ENCODE results near the gene TGIF2. TPM values are rescaled to one million over a fixed set of nuclear protein-coding genes. Genes with fewer than 3 reads are reported as not detected.
"Not testable (repeated sequence)": the region's sequence is repeated elsewhere in the genome, so short reads cannot be mapped to it uniquely, and the experiment has no call there.

The TGIF2 gene
- total RNA-seq, 1 experiment from 2014 or later = 32.6 TPM

DNA sequence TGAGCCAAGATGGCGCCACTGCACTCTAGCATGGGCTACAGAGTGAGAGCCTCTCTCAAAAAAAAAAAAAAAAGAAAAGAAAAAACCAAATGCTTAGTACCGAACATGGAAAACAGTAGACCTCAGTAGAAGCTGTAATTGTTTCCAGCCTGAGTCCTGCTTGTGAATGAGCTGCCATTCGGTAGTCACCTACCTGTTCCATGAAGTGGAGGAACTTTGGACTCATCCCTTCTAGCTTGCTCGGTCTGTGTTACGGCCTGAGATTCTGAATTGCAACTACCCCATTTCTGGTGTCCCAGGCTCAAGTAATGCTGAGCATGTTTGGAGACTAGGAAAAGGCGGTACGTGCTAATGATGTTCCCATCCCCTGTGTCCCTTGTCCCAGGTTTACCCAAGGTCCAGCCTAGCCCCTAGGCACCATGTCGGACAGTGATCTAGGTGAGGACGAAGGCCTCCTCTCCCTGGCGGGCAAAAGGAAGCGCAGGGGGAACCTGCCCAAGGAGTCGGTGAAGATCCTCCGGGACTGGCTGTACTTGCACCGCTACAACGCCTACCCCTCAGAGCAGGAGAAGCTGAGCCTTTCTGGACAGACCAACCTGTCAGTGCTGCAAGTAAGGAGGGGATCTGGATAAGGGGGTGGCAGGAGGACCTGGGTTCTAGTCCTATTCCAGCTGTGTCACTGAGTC is 5.1 kb downstream of the TGIF2 start:
- no peak for DNase-seq (ENCODE audit: low spot score)

- no peak for DNase-seq (ENCODE audit: low spot score)
Observed at GRCh38 chr20:36579996-36580545, 6.7 kb downstream of the TGIF2 start.

GRCh38 chr20:36582322-36582721 is 8.9 kb downstream of the TGIF2 start:
- DNase-seq (ENCODE audit: low spot score) = no peak

DNA sequence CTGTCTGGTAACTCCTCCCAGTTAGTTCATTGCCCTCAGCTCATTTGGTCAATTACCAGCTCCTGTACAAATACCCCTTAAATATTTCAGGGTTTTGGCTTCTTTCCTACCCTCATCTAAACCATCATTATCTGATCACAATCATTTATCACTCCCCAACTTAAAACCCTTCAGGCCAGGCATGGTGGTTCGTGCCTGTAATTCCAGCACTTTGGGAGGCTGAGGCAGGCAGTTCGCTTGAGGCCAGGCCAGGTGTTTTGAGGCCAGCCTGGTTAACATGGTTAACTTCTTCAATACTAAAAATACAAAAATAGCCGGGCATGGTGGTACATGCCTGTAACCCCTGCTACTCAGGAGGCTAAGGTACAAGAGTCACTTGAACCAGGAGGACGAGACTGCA is 9.4 kb downstream of the TGIF2 start:
- no peak for DNase-seq (ENCODE audit: low spot score)

GRCh38 chr20:36584018-36584481 is 10.7 kb downstream of the TGIF2 start:
- DNase-seq (ENCODE audit: low spot score) = no peak

DNA sequence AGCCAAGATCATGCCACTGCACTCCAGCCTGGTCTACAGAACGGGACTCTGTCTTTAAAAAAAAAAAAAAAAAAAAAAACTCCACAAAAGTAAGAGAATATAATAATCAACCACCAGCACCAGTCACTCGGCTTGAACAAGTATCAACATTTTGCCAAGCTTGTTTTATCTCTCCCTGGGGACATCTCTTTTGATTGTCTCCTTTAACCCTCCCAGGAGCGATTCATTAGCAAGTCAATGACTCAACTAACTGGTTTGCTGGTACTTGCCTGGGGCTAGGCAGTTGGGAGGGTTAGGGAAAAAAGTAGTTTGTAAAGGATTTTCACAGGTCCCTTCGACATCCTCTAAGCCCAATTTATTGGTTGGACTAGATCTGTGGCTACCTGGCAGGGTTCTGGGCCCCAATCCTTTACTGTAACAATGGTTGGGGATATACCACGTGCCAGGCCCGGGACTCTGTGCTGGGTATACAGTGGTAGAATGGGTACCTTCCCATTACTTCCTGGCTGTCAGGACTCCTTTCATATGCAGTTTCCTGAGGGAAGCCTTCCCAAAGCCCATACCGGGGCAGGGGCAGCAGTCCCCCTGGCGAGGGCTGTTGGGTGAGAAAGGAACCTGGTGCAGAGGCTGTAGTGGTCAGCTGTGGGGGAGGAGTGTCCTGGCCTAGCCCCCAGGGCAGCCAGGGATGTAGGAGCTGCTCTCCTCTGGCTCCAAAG is 12.2 kb downstream of the TGIF2 start:
- peak; percentile 82 for DNase-seq (ENCODE audit: low spot score)

GRCh38 chr20:36587388-36588070 is 14.1 kb downstream of the TGIF2 start:
- no peak for DNase-seq (ENCODE audit: low spot score)

- DNase-seq (ENCODE audit: low spot score) = no peak
Observed at GRCh38 chr20:36591281-36591680, 17.9 kb downstream of the TGIF2 start.

- DNase-seq (ENCODE audit: low spot score) = peak; percentile 62
Observed at GRCh38 chr20:36591854-36592641, 18.7 kb downstream of the TGIF2 start.

DNA sequence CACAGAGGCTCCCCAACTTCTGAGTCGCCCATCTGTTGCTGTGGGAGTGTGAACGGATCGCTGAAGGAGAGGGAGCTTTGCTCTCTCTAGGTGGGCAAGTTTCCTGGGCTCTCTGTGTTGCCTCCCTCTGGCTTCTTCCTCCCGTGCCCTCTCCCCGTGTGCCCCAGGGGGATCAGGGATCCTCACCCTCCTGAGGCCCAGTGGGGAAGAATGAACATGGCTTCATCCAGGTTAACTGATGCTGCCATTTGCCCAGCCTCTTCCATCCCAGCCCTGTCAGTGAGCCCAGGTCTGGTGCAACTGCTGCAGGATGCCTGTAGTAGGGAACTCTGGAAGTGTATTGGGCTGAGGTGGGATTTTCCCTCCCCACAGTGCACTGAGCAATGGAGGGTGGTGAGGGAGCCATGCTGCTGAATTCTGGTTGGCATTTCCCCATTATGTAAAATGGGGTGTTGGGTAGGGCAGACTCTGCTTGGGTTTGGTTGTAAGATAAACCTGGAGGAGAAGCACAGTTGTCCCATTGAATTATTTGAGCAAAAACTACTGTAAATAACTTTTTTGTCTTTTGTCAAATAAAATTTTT is 20.0 kb downstream of the TGIF2 start:
- DNase-seq (ENCODE audit: low spot score) = no peak

DNA sequence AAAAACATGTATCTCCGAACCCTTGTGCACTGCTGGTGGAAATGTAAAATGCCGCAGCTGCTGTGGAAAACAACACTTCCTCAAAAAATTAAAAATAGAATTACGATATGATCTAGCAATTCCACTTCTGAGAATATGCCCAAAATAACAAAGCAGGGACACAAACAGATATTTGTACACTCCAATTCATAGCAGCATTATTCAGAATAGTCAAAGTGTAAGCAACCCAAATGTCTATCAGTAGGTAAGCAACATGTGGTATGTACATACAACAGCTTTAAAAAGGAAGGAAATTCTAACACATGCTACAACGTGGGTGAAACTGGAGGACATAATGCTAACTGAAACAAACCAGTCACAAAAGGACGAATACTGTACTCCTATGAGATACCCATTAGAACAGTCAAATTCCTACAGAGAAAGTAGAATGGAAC is 26.5 kb downstream of the TGIF2 start:
- no peak for DNase-seq (ENCODE audit: low spot score)

DNA sequence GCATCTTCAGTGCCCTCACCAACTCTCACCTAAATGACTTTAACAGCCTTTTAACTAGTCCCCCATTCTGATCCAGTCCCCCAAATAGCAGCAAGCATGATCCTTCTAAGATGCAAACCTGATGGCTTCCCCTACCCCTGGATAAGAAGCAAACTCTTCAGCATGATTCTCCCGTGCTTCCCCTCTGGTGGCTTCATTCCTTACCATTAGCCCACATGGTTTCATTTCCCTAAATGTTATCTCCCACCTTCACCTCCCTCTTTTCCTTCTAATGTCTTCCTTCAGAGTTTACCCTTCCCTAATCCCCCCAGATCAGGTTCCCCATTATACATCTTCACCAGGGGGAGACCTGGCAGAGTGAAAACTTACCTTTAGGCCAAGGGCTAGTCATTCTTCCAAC is 28.1 kb downstream of the TGIF2 start:
- DNase-seq (ENCODE audit: low spot score) = no peak

- DNase-seq (ENCODE audit: low spot score) = peak; percentile 55
Observed at GRCh38 chr20:36604952-36605398, 31.6 kb downstream of the TGIF2 start.

DNA sequence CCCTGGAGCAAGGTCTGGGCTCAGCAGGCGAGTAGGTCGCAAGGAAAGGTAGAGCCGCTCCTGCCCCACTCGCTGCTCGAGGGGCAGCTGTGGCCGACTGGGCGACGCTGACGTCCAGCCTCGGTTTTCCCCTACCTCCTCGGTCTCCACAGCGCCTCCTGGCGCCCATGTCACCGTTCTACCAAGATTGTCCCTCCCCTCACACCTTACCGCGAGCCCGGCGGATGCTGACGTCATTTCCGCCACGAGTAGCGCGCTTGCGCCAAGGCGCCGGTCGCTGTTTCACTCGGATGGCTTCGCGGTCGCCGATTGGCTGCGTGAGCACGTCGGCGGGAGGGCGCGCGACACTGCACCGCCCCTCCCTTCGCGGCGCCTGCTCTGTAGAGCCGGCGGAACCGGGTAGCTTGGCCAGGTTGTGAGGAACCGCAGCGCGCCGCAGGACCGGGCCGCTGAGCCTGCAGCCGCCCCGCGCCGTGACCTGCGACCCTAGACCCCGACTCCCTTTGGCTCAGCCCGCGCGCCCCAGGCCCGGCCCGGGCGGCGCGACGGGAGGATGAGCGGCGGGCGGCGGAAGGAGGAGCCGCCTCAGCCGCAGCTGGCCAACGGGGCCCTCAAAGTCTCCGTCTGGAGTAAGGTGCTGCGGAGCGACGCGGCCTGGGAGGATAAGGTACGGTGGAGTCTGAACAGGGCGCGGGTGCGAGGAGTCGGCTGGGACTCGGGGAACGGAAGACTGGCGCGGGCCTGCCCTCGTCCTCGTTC is 32.2 kb downstream of the TGIF2 start, which contains the start of gene RAB5IF:
TSS of gene RAB5IF (plus strand) at position 381 of the 759 bp plus-strand sequence. CDS start at position 554, 173 bp downstream.
- peak; percentile 98 for DNase-seq (ENCODE audit: low spot score)

DNA sequence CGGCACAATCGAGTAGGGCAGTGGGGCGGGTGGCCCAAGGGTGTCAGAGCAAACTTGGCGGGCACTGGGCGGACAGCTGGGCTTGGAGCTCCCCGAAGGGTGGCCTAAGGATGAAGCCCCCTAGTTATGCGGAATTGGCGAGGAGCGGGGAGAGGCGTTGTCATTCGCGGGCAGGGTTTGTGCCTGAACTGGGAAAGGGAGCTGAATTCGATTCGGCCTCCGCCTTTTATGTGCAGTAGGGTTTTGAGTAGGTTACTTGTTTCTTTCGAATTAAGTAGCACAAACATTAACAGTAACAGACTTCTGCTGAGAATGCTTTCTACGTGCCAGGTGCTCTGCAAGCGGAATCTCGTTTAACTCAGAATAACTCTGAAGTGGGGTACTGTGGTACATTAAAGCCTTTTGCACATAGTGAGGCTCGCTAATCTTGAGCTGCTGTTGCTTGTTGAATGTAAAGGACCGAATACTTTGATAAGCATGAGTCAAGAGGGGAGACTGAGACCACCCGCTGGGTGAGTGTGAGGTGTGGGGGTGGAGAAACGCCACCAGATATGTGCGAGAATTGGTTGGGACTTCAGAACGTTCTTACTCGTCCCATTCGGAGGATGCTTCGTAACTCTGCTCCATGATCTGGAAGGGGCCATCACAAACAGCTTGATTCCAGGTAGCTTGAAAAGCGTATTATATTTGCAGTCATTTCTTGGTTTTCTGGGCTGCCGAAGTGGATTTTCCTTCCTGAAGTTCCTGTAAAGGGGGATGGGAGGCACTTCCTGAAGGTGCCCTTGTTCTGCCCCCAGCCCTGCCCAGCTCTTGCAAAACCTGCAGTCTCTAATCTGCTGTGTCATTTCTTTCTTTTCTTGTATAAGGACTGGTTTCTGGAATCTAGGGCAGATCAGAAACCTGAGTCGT is 33.0 kb downstream of the TGIF2 start:
- peak; percentile 47 for DNase-seq (ENCODE audit: low spot score)

GRCh38 chr20:36607586-36608387 is 34.4 kb downstream of the TGIF2 start:
- DNase-seq (ENCODE audit: low spot score) = no peak

DNA sequence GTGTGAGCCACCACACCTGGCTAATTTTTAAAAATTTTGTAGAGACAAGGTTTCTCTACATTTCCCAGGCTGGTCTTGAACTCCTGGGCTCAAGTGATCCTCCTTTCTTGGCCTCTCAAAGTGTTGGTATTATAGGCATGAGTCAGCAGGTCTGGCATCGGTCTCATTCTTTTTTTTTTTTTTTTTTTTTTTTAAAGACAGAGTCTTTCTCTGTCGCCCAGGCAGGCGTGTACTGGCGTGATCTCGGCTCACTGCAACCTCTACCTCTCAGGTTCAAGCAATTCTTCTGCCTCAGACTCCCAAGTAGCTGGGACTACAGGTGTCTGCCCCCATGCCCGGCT is 35.0 kb downstream of the TGIF2 start:
- not testable (repeated sequence) for DNase-seq (ENCODE audit: low spot score)

DNA sequence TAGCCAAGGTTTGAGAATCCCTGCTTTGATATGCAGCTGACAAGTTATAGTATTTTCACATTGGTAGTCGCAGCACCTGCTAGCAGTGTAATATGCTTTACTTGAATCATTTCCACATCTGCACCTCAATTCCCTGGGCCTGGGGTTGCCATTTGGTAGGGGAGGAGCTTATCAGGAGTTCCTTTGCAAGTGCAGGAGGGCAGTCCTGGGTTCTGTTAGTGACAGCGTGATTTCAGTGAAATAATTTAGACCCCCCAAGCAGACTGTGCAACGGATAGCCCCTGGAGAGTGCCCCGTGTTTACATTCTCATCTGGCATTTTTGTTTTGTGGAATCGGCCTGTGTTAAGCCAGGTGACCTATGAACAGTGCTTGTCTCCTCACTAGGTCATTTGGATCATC is 38.2 kb downstream of the TGIF2 start:
- no peak for DNase-seq (ENCODE audit: low spot score)
